ENCODE data around the gene INPP5B. TPM values are rescaled to one million over a fixed set of nuclear protein-coding genes. Genes with fewer than 3 reads are reported as not detected.

The INPP5B gene
- total and polyA plus RNA-seq, 8 donors: 7.5 to 16.1 (median 12.3) TPM

DNA sequence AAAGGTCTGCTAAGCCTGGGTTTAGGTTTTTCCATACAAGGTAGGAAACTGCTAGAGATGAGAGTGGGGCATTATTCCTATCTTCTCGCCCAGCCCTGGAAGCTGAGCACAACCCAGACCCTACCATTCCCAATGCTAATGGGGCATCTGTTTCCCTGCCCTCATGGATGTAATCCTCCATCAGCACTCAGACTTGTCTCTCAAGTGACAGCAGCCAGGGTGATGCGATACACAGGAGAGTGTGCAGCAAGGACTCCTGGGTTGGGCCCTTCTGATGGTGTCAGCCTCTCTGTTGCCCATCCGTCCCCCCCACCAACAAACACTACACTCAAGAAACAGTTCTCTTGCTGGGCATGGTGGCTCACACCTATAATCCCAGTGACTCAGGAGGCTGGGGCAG, 5.9 kb upstream of the INPP5B start:
- Histone ChIP-seq H3K27me3 (no peaks in the 10 kb centered on the region), H3K4me3 (no peak overlapping the region), H3K4me1 (no peaks in the 10 kb centered on the region), H3K9me3 (no peaks in the 10 kb centered on the region), H3K27ac (no peak overlapping the region), H3K36me3 (peaks cover 0 to 4% (median 0%) of the 10 kb centered on the region in 3 donors)
- WGBS, 2 donors: 81 to 92% methylated on average over 3 of the region's 3 CpGs
- no peak for ATAC-seq
- TF ChIP-seq, protein P1, sequence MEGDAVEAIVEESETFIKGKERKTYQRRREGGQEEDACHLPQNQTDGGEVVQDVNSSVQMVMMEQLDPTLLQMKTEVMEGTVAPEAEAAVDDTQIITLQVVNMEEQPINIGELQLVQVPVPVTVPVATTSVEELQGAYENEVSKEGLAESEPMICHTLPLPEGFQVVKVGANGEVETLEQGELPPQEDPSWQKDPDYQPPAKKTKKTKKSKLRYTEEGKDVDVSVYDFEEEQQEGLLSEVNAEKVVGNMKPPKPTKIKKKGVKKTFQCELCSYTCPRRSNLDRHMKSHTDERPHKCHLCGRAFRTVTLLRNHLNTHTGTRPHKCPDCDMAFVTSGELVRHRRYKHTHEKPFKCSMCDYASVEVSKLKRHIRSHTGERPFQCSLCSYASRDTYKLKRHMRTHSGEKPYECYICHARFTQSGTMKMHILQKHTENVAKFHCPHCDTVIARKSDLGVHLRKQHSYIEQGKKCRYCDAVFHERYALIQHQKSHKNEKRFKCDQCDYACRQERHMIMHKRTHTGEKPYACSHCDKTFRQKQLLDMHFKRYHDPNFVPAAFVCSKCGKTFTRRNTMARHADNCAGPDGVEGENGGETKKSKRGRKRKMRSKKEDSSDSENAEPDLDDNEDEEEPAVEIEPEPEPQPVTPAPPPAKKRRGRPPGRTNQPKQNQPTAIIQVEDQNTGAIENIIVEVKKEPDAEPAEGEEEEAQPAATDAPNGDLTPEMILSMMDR (IDR thresholded peaks at IDR 0.05): no peak
- no peak for DNase-seq
- intact Hi-C loops (cut with DNase I): no loop called here
- no peak for FAIRE-seq

DNA sequence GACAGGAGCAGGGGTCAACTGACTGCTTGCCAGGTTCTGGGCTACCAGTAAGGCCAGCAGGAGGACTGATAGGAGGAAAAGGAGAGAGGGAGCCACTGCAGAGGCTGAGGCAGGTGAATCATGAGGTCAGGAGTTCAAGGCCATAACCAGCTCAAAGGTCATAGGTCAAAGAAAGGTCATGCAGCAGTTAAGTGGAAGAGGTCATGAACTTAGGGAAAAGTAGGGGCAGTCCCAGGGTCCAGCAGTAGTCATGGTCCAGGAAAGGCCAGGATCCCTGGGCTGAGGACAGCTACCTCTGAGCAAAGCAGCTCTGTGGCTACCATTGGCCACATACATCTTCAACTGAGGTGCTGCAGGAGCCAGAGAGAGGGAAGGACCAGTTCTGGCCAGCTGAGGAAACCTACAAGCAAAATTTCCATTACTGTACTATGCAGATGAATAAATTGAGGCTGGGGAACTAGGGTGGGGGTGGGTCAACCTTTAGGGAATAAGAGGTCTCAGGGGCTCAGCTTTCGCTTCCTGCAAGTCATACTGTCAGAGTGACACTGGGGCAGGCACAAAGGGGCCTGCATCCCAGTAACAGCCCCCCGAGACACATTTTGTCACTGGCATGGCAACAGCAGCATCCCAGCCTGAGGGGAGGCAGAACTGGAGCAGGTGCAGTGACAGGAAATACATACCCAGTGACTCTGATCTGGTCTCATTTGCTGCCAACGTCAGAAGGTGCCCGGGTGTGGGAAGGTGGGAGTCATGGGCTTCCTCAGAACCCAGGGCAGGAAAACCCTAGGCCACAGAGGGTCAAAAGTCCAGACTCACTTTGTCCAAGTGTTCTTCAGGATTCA, 5.2 kb upstream of the INPP5B start:
- intact Hi-C loops (cut with DNase I): no loop called here
- Histone ChIP-seq H3K27me3 (no peaks in the 10 kb centered on the region), H3K9me3 (no peaks in the 10 kb centered on the region), H3K36me3 (no peaks in the 10 kb centered on the region), H3K4me1 (peaks cover 0 to 4% (median 0%) of the 10 kb centered on the region in 3 donors), H3K4me3 (no peak overlapping the region), H3K27ac (no peak overlapping the region)
- no peak for ATAC-seq
- FAIRE-seq: no peak
- TF ChIP-seq, protein P1 (IDR thresholded peaks at IDR 0.05): no peak
- DNase-seq: no peak
- 72 to 77% methylated on average over 4 of the region's 4 CpGs for WGBS, 2 donors

DNA sequence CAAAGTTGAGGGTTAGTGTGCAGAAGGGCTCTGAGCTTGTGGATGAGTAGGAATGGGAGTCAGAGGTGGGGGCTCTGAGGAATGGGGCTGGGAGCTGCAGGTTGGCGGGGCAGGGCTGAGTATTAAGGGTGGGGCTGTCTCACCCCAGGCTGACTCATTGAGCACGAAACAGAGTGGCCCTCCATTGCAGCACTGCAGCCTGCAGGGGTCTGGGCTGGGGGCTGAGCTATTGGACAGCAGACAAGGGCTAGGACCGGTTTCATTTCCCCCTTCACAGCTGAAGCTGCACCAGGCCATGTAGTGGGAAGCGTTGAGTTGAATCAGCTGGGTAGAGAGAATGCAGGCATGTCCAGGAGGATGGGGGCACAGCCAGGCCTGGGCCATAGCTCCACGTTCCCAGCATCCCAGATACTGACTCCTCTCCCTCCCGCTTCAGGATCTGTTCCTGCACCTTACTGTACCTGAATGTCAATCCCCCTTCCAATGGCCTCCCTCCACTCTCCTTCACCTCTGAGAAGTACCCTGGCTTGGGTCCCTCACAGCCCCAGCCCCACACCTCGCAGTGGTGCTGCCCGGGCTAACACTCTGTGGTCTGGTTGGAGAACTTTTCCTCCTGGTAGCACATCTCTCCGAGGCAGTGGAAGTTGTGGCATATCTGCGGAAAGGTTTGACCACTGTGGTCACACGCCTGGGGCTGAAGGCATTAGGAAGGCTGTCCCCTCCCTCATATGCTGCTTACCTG, 4.4 kb upstream of the INPP5B start:
- TF ChIP-seq, protein P1 (IDR thresholded peaks at IDR 0.05): no peak
- H3K27ac ChIP-seq: no peak overlapping the region
- H3K4me1 ChIP-seq: peaks cover 0 to 4% (median 0%) of the 10 kb centered on the region in 3 donors
- DNase-seq (no peak), ATAC-seq (no peak), FAIRE-seq (no peak)
- no peaks in the 10 kb centered on the region for H3K27me3 ChIP-seq
- H3K4me3 ChIP-seq: no peak overlapping the region
- intact Hi-C loops (cut with DNase I): no loop called here
- H3K9me3 ChIP-seq: no peaks in the 10 kb centered on the region
- no peaks in the 10 kb centered on the region for H3K36me3 ChIP-seq
- 81 to 85% methylated on average over 11 of the region's 11 CpGs for WGBS, 2 donors

DNA sequence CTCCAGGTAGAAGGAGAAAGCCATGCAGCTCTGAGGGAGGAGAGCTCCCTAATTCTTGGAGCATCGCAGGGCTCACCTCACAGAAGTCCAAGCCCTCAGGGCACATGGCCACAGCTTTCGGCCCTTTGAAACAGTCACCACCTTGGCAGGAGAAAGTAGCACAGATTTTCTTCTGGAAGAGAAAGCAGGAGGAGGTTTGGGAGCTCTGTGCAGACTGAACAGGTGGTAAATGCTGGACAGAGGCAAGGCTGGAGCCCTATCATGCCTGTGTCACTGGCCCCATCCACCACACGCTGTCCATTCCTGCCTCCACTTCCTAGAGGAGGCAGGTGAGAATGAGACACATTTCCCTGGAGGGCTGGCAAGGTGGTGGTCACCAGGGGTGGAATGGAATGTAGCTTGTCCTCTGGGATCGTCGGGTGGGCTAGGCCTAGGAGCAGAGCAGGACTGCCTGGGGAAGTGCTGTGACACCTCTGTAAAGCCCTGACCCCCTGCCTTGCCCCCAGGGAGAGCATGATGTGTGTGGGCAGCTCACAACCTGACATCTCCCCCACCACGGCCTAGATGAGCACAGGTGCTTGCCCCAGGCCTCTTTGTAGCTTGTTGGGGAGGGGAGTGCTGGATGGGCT, 2.8 kb upstream of the INPP5B start:
- FAIRE-seq (no peak), DNase-seq (no peak), ATAC-seq (no peak)
- Histone ChIP-seq H3K27ac (no peak overlapping the region), H3K4me1 (peaks cover 4 to 11% (median 4%) of the 10 kb centered on the region in 3 donors), H3K9me3 (no peaks in the 10 kb centered on the region), H3K36me3 (no peaks in the 10 kb centered on the region), H3K4me3 (no peak overlapping the region), H3K27me3 (no peaks in the 10 kb centered on the region)
- WGBS, 2 donors: 49 to 62% methylated on average over 6 of the region's 6 CpGs
- intact Hi-C loops (cut with DNase I): no loop called here
- TF ChIP-seq, protein P1 (IDR thresholded peaks at IDR 0.05): no peak
